Measurements from ENCODE around the gene LRBA. TPM values are rescaled to one million over a fixed set of nuclear protein-coding genes. Genes with fewer than 3 reads are reported as not detected.
A peak's percentile ranks its signal among the peaks of the same experiment; 100 is the strongest.

LRBA gene
- total and polyA plus RNA-seq, 7 donors = 16.8 to 184 (median 91.1) TPM

DNA sequence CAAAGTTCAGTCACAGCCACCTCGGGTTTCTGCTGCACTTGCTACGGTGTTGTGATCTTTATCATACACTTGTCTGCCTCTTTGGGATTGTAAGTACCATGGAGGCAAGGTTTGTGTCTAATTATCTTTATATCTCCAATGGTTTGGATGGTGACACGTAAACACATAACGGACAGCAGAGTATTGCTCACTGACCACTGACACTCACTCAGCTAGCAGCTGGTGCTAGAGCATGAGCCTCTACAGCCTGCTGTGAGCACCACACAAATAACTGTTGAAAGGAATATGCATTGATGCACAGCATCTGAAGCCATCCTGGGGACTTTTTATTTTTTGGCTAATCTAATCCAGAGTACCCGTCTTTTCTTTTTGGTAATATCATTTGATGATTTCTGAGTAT, 780.8 kb downstream of the LRBA start:
- intact Hi-C loops (cut with DNase I) = no loop called here
- no peak for DNase-seq
- Histone ChIP-seq H3K4me1 (peaks cover 0 to 52% (median 31%) of the 10 kb centered on the region in 4 donors), H3K27ac (no peak overlapping the region), H3K9me3 (no peaks in the 10 kb centered on the region), H3K4me3 (no peak overlapping the region), H3K27me3 (no peaks in the 10 kb centered on the region), H3K36me3 (peaks cover 0 to 22% (median 4%) of the 10 kb centered on the region in 4 donors)
- WGBS, 2 donors = 91 to 93% methylated on average over 5 of the region's 5 CpGs
- TF ChIP-seq POLR2AphosphoS5 (IDR thresholded peaks at IDR 0.05) (no peak), EP300 (IDR thresholded peaks at IDR 0.05) (no peak), POLR2A (IDR thresholded peaks at IDR 0.05) (no peak)
- TF ChIP-seq, protein P1, sequence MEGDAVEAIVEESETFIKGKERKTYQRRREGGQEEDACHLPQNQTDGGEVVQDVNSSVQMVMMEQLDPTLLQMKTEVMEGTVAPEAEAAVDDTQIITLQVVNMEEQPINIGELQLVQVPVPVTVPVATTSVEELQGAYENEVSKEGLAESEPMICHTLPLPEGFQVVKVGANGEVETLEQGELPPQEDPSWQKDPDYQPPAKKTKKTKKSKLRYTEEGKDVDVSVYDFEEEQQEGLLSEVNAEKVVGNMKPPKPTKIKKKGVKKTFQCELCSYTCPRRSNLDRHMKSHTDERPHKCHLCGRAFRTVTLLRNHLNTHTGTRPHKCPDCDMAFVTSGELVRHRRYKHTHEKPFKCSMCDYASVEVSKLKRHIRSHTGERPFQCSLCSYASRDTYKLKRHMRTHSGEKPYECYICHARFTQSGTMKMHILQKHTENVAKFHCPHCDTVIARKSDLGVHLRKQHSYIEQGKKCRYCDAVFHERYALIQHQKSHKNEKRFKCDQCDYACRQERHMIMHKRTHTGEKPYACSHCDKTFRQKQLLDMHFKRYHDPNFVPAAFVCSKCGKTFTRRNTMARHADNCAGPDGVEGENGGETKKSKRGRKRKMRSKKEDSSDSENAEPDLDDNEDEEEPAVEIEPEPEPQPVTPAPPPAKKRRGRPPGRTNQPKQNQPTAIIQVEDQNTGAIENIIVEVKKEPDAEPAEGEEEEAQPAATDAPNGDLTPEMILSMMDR (IDR thresholded peaks at IDR 0.05) = no peak

GRCh38 chr4:150232029-150232428, 783.1 kb downstream of the LRBA start:
- no peak for DNase-seq
- intact Hi-C loops (cut with DNase I) = no loop called here
- no peaks in the 10 kb centered on the region for H3K27me3 ChIP-seq
- TF ChIP-seq POLR2AphosphoS5 (IDR thresholded peaks at IDR 0.05) = no peak
- TF ChIP-seq, protein P1 (IDR thresholded peaks at IDR 0.05) = no peak
- no peak for TF ChIP-seq POLR2A (IDR thresholded peaks at IDR 0.05)
- no peak for TF ChIP-seq EP300 (IDR thresholded peaks at IDR 0.05)
- H3K9me3 ChIP-seq = no peaks in the 10 kb centered on the region
- H3K4me1 ChIP-seq = peaks cover 0 to 46% (median 29%) of the 10 kb centered on the region in 4 donors
- peaks cover 0 to 22% (median 4%) of the 10 kb centered on the region in 4 donors for H3K36me3 ChIP-seq
- peak overlapping the region in 1 of 4 donors; percentile 45 for H3K27ac ChIP-seq
- no peak overlapping the region for H3K4me3 ChIP-seq
- WGBS, 2 donors = 88 to 90% methylated on average over 6 of the region's 6 CpGs

- WGBS, 2 donors = 90 to 91% methylated on average over 4 of the region's 4 CpGs
- Histone ChIP-seq H3K36me3 (peaks cover 0 to 22% (median 4%) of the 10 kb centered on the region in 4 donors), H3K4me3 (no peak overlapping the region), H3K9me3 (no peaks in the 10 kb centered on the region), H3K27me3 (no peaks in the 10 kb centered on the region), H3K27ac (peak overlapping the region in 2 of 4 donors; percentile 7 to 45), H3K4me1 (peaks cover 0 to 38% (median 22%) of the 10 kb centered on the region in 4 donors)
- intact Hi-C loops (cut with DNase I) = no loop called here
- DNase-seq = no peak
- TF ChIP-seq POLR2A (IDR thresholded peaks at IDR 0.05) (no peak), EP300 (IDR thresholded peaks at IDR 0.05) (no peak), POLR2AphosphoS5 (IDR thresholded peaks at IDR 0.05) (no peak)
- TF ChIP-seq, protein P1 (IDR thresholded peaks at IDR 0.05) = no peak
Measured at GRCh38 chr4:150231107-150231770, 783.8 kb downstream of the LRBA start.

GRCh38 chr4:150230561-150230960, 784.5 kb downstream of the LRBA start:
- intact Hi-C loops (cut with DNase I) = no loop called here
- WGBS, 2 donors = 65 to 88% methylated on average over 2 of the region's 2 CpGs

More at GRCh38 chr4:150230561-150230960, 784.5 kb downstream of the LRBA start:
- no peak for DNase-seq
- Histone ChIP-seq H3K36me3 (peaks cover 0 to 22% (median 4%) of the 10 kb centered on the region in 4 donors), H3K27me3 (no peaks in the 10 kb centered on the region), H3K27ac (peak overlapping the region in 1 of 4 donors; percentile 0), H3K4me1 (peaks cover 0 to 35% (median 16%) of the 10 kb centered on the region in 4 donors), H3K4me3 (no peak overlapping the region), H3K9me3 (no peaks in the 10 kb centered on the region)
- TF ChIP-seq, protein P1 (IDR thresholded peaks at IDR 0.05) = no peak
- no peak for TF ChIP-seq POLR2A (IDR thresholded peaks at IDR 0.05)
- no peak for TF ChIP-seq EP300 (IDR thresholded peaks at IDR 0.05)
- TF ChIP-seq POLR2AphosphoS5 (IDR thresholded peaks at IDR 0.05) = no peak
